Rectal smooth muscle tissue (tissue), 1 donor: ENCODE measurements around the gene C15orf61.

Experiments
- H3K27ac ChIP-seq: one replicate; pipeline ENCODE4 v1.7.0; 2013; ENCODE audit warnings: low read depth, low read length, inconsistent platforms
- H3K27me3 ChIP-seq: one replicate; pipeline ENCODE4 v1.7.0; 2013; ENCODE audit warnings: low read length; ENCODE audit not compliant: control insufficient read depth, insufficient read depth
- H3K36me3 ChIP-seq: one replicate; pipeline ENCODE4 v1.7.0; 2013; ENCODE audit warnings: low read length; ENCODE audit not compliant: control insufficient read depth, insufficient read depth
- H3K4me1 ChIP-seq: one replicate; pipeline ENCODE4 v1.7.0; 2013; ENCODE audit warnings: low read length; ENCODE audit not compliant: control insufficient read depth, insufficient read depth
- H3K4me3 ChIP-seq: one replicate; pipeline ENCODE4 v1.7.0; 2013; ENCODE audit warnings: low read length
- H3K9ac ChIP-seq: one replicate; pipeline ENCODE4 v1.7.0; 2013; ENCODE audit warnings: low read length

Gene C15orf61

GRCh38 chr15:67547064-67547463 is 26.1 kb downstream of the C15orf61 start:
- peaks cover 19% of the 10 kb centered on the region for H3K4me1 ChIP-seq
- H3K27me3 ChIP-seq: no peaks in the 10 kb centered on the region
- no peak overlapping the region for H3K27ac ChIP-seq
- H3K36me3 ChIP-seq: no peaks in the 10 kb centered on the region
- H3K9ac ChIP-seq: no peak overlapping the region
- H3K4me3 ChIP-seq: no peak overlapping the region

- Histone ChIP-seq H3K27ac (peak overlapping the region; percentile 38), H3K27me3 (no peaks in the 10 kb centered on the region), H3K4me3 (no peak overlapping the region), H3K36me3 (no peaks in the 10 kb centered on the region), H3K9ac (no peak overlapping the region), H3K4me1 (peaks cover 19% of the 10 kb centered on the region)
Measured at GRCh38 chr15:67547836-67548235, 26.9 kb downstream of the C15orf61 start.

- H3K4me1 ChIP-seq: peaks cover 18% of the 10 kb centered on the region
- no peak overlapping the region for H3K4me3 ChIP-seq
- H3K36me3 ChIP-seq: no peaks in the 10 kb centered on the region
- no peak overlapping the region for H3K9ac ChIP-seq
- no peaks in the 10 kb centered on the region for H3K27me3 ChIP-seq
- H3K27ac ChIP-seq: peak overlapping the region; percentile 38
Measured at GRCh38 chr15:67548236-67548852, 27.4 kb downstream of the C15orf61 start.

- Histone ChIP-seq H3K27me3 (no peaks in the 10 kb centered on the region), H3K9ac (no peak overlapping the region), H3K27ac (peak overlapping the region; percentile 38), H3K36me3 (no peaks in the 10 kb centered on the region), H3K4me3 (peak overlapping the region; percentile 40), H3K4me1 (peaks cover 11% of the 10 kb centered on the region)
Measured at GRCh38 chr15:67548862-67549651, 28.1 kb downstream of the C15orf61 start.

GRCh38 chr15:67549736-67550135 is 28.8 kb downstream of the C15orf61 start:
- no peak overlapping the region for H3K9ac ChIP-seq
- H3K27ac ChIP-seq: no peak overlapping the region
- H3K27me3 ChIP-seq: no peaks in the 10 kb centered on the region
- no peaks in the 10 kb centered on the region for H3K36me3 ChIP-seq
- no peak overlapping the region for H3K4me3 ChIP-seq
- peaks cover 10% of the 10 kb centered on the region for H3K4me1 ChIP-seq

GRCh38 chr15:67550522-67550921 is 29.6 kb downstream of the C15orf61 start:
- H3K9ac ChIP-seq: no peak overlapping the region
- H3K27ac ChIP-seq: no peak overlapping the region
- no peak overlapping the region for H3K4me3 ChIP-seq
- no peaks in the 10 kb centered on the region for H3K27me3 ChIP-seq
- H3K4me1 ChIP-seq: peaks cover 10% of the 10 kb centered on the region
- H3K36me3 ChIP-seq: no peaks in the 10 kb centered on the region

- H3K27ac ChIP-seq: no peak overlapping the region
- H3K4me3 ChIP-seq: no peak overlapping the region
- H3K4me1 ChIP-seq: peaks cover 10% of the 10 kb centered on the region
- H3K27me3 ChIP-seq: no peaks in the 10 kb centered on the region
- H3K36me3 ChIP-seq: no peaks in the 10 kb centered on the region
- no peak overlapping the region for H3K9ac ChIP-seq
Measured at GRCh38 chr15:67551207-67551743, 30.3 kb downstream of the C15orf61 start.

GRCh38 chr15:67554580-67554979 is 33.6 kb downstream of the C15orf61 start:
- Histone ChIP-seq H3K9ac (no peak overlapping the region), H3K36me3 (no peaks in the 10 kb centered on the region), H3K4me1 (no peaks in the 10 kb centered on the region), H3K4me3 (no peak overlapping the region), H3K27me3 (no peaks in the 10 kb centered on the region), H3K27ac (no peak overlapping the region)

GRCh38 chr15:67556976-67557570 is 36.1 kb downstream of the C15orf61 start:
- Histone ChIP-seq H3K27ac (no peak overlapping the region), H3K9ac (no peak overlapping the region), H3K27me3 (no peaks in the 10 kb centered on the region), H3K4me1 (no peaks in the 10 kb centered on the region), H3K36me3 (no peaks in the 10 kb centered on the region), H3K4me3 (no peak overlapping the region)

GRCh38 chr15:67558502-67558901 is 37.6 kb downstream of the C15orf61 start:
- no peaks in the 10 kb centered on the region for H3K4me1 ChIP-seq
- H3K4me3 ChIP-seq: no peak overlapping the region
- H3K36me3 ChIP-seq: no peaks in the 10 kb centered on the region
- H3K9ac ChIP-seq: no peak overlapping the region
- no peak overlapping the region for H3K27ac ChIP-seq
- no peaks in the 10 kb centered on the region for H3K27me3 ChIP-seq

- Histone ChIP-seq H3K4me1 (no peaks in the 10 kb centered on the region), H3K4me3 (no peak overlapping the region), H3K27me3 (no peaks in the 10 kb centered on the region), H3K27ac (no peak overlapping the region), H3K9ac (no peak overlapping the region), H3K36me3 (no peaks in the 10 kb centered on the region)
Measured at GRCh38 chr15:67559158-67559557, 38.2 kb downstream of the C15orf61 start.

GRCh38 chr15:67559576-67559975 is 38.6 kb downstream of the C15orf61 start:
- Histone ChIP-seq H3K27ac (no peak overlapping the region), H3K4me1 (no peaks in the 10 kb centered on the region), H3K9ac (no peak overlapping the region), H3K4me3 (no peak overlapping the region), H3K27me3 (no peaks in the 10 kb centered on the region), H3K36me3 (no peaks in the 10 kb centered on the region)
